Aorta (tissue), 5 donors: ENCODE data around the gene PKNOX1. TPM values are rescaled to one million over a fixed set of nuclear protein-coding genes. Genes with fewer than 3 reads are reported as not detected.
"Not testable (repeated sequence)": the region's sequence is repeated elsewhere in the genome, so short reads cannot be mapped to it uniquely, and the experiment has no call there.

Experiments used
- ATAC-seq: fragments of 200-7000 bp; cut with Tn5 transposase; one replicate; pipeline ENCODE4 v1.9.1; 2022; ENCODE audit warnings: moderate library complexity; ENCODE audit not compliant: low FRiP score
- DNase-seq, 2 donors: peaks; one replicate each; pipeline ENCODE4 v3.0.0-alpha.2; 2020
- H3K27ac ChIP-seq, 2 donors: one replicate each; pipeline ENCODE4 v1.5.1; 2013; ENCODE audit warnings: low read length in 2 of 2, mild to moderate bottlenecking in 2 of 2, moderate library complexity in 2 of 2, control low read depth in 1 of 2, inconsistent platforms in 1 of 2, low read depth in 1 of 2
- H3K27me3 ChIP-seq, 2 donors: one replicate each; pipeline ENCODE4 v1.6.1; 2013; ENCODE audit warnings: control low read depth in 1 of 2, low read length in 1 of 2, mild to moderate bottlenecking in 1 of 2, moderate library complexity in 1 of 2; ENCODE audit not compliant: insufficient read depth in 2 of 2, control insufficient read depth in 1 of 2
- H3K36me3 ChIP-seq, 2 donors: one replicate each; pipeline ENCODE4 v1.6.1; 2013; ENCODE audit warnings: control low read depth in 1 of 2, low read length in 1 of 2, mild to moderate bottlenecking in 1 of 2; ENCODE audit not compliant: insufficient read depth in 2 of 2, control insufficient read depth in 1 of 2
- H3K4me1 ChIP-seq, 2 donors: one replicate each; pipeline ENCODE4 v1.6.1; 2013; ENCODE audit warnings: low read length in 2 of 2, control low read depth in 1 of 2, mild to moderate bottlenecking in 1 of 2, moderate library complexity in 1 of 2; ENCODE audit not compliant: insufficient read depth in 2 of 2, control insufficient read depth in 1 of 2
- H3K4me3 ChIP-seq, 2 donors: one replicate each; pipeline ENCODE4 v1.5.1; 2013; ENCODE audit warnings: low read length in 2 of 2, control low read depth in 1 of 2, mild to moderate bottlenecking in 1 of 2
- H3K9me3 ChIP-seq: one replicate; pipeline ENCODE4 v1.6.1; 2013; ENCODE audit warnings: mild to moderate bottlenecking, low read length; ENCODE audit not compliant: control insufficient read depth
- WGBS, 2 donors: extraction: QIAGEN DNeasy Blood & Tissue Kit; methylation state at CpG; one replicate each; pipeline ENCODE4 v1.1.7; 2013; 5-methylcytosine and 5-hydroxymethylcytosine counted together
- intact Hi-C, 2 donors: fragments of 100-400 bp; cut with DNase I; formaldehyde crosslinking; loops; one replicate each; pipeline versions ENCODE4 v1.14.2 to v1.15.0; 2022
- polyA plus RNA-seq, 2 donors: library from polyadenylated mRNA; stranded (reverse); fragments of 200-250 nt; gene quantifications; one replicate each; pipeline ENCODE4 v1.2.3, GENCODE V29; 2013
- total RNA-seq, 2 donors: library from RNA; stranded (reverse); fragmentation: NEBNext Ultra II Directional; extraction: Animal tissue kit (Norgen Biotek cat#: 25700); gene quantifications; one replicate each; pipeline ENCODE4 v1.2.1, GENCODE V29; 2021
- donor health status: healthy with polysubstance abuse.
- donor health status: Bipolar disorder and iron deficiency.
- donor health status: DM: no; HTN: no; CAD: no.
- donor health status: DM: no; HTN: no; CAD: no.
- donor health status: DM: yes; HTN: yes; CAD: no.

Gene PKNOX1
- total and polyA plus RNA-seq, 4 donors, result 3.8 to 22.7 (median 12.3) TPM

- peaks cover 0 to 3% of the 10 kb centered on the region in 2 donors for H3K36me3 ChIP-seq
- no peak overlapping the region for H3K4me3 ChIP-seq
- no peak overlapping the region for H3K27ac ChIP-seq
- no peaks in the 10 kb centered on the region for H3K27me3 ChIP-seq
- DNase-seq (no peak), ATAC-seq (no peak)
- no peaks in the 10 kb centered on the region for H3K4me1 ChIP-seq
- intact Hi-C loops, result no loop called here
- H3K9me3 ChIP-seq, result no peaks in the 10 kb centered on the region
- WGBS, 2 donors, result 93 to 96% methylated on average over 13 of the region's 13 CpGs
Measured at GRCh38 chr21:43029785-43030184, 55.4 kb downstream of the PKNOX1 start.

GRCh38 chr21:43031121-43031619 is 56.8 kb downstream of the PKNOX1 start:
- peaks cover 0 to 3% of the 10 kb centered on the region in 2 donors for H3K36me3 ChIP-seq
- intact Hi-C loops, result no loop called here

GRCh38 chr21:43034101-43034500 is 59.7 kb downstream of the PKNOX1 start:
- Histone ChIP-seq H3K9me3 (no peaks in the 10 kb centered on the region), H3K4me1 (no peaks in the 10 kb centered on the region), H3K27ac (no peak overlapping the region), H3K4me3 (no peak overlapping the region), H3K36me3 (no peaks in the 10 kb centered on the region), H3K27me3 (no peaks in the 10 kb centered on the region)
- ATAC-seq, result no peak
- 96 to 97% methylated on average over 1 of the region's 1 CpG for WGBS, 2 donors
- no peak for DNase-seq
- intact Hi-C loops, result no loop called here

More at GRCh38 chr21:43031121-43031619, 56.8 kb downstream of the PKNOX1 start:
- H3K27ac ChIP-seq, result no peak overlapping the region
- H3K4me3 ChIP-seq, result no peak overlapping the region
- DNase-seq, result no peak
- 88% methylated on average over 12 of the region's 12 CpGs for whole genome bisulfite sequencing, 2 donors
- no peaks in the 10 kb centered on the region for H3K4me1 ChIP-seq
- ATAC-seq, result no peak
- H3K9me3 ChIP-seq, result no peaks in the 10 kb centered on the region
- H3K27me3 ChIP-seq, result no peaks in the 10 kb centered on the region

GRCh38 chr21:43034826-43035225 is 60.5 kb downstream of the PKNOX1 start:
- 82% methylated on average over 5 of the region's 5 CpGs for WGBS, 2 donors
- H3K27ac ChIP-seq, result no peak overlapping the region
- intact Hi-C loops, result no loop called here
- H3K36me3 ChIP-seq, result no peaks in the 10 kb centered on the region
- H3K27me3 ChIP-seq, result no peaks in the 10 kb centered on the region
- H3K4me1 ChIP-seq, result no peaks in the 10 kb centered on the region
- H3K4me3 ChIP-seq, result no peak overlapping the region
- DNase-seq (no peak), ATAC-seq (no peak)
- H3K9me3 ChIP-seq, result no peaks in the 10 kb centered on the region

GRCh38 chr21:43036889-43037288 is 62.5 kb downstream of the PKNOX1 start:
- H3K27me3 ChIP-seq, ATAC-seq, H3K9me3 ChIP-seq, H3K4me3 ChIP-seq, intact Hi-C loops, H3K4me1 ChIP-seq, H3K36me3 ChIP-seq, H3K27ac ChIP-seq: not testable (repeated sequence)
- 82 to 92% methylated on average over 9 to 11 of the region's 17 CpGs for WGBS, 2 donors
- peak in 1 of 2 donors; percentile 82 for DNase-seq

GRCh38 chr21:43037918-43038658 is 63.7 kb downstream of the PKNOX1 start:
- 81 to 86% methylated on average over 13 to 18 of the region's 19 CpGs for WGBS, 2 donors
- H3K4me3 ChIP-seq, DNase-seq, H3K27ac ChIP-seq, H3K36me3 ChIP-seq, H3K9me3 ChIP-seq, intact Hi-C loops, ATAC-seq, H3K4me1 ChIP-seq, H3K27me3 ChIP-seq: not testable (repeated sequence)

GRCh38 chr21:43038659-43039044 is 64.3 kb downstream of the PKNOX1 start:
- H3K4me3 ChIP-seq, H3K9me3 ChIP-seq, intact Hi-C loops, H3K27ac ChIP-seq, H3K36me3 ChIP-seq, ATAC-seq, H3K27me3 ChIP-seq, H3K4me1 ChIP-seq, DNase-seq: not testable (repeated sequence)
- WGBS, 2 donors, result 88 to 89% methylated on average over 6 to 8 of the region's 10 CpGs

DNA sequence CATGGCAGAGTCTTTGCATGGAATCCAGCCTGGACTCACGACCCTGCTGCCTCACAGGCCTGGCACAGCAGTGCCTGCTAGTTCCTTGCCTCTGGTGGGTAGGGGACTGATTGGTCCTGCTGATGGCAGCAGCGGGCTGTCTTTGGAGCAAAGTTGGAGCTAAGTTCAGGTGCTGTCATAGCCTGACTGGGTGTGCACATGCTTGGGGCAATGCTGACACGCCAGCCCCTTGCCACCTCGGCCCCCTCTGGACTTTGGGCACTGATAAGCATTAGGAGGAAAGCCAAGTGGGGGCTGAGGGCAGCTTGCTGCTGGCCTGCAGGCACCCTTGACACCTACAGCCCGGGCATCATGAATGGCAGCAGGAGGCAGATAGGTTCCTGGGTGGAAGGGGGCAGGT is 67.8 kb downstream of the PKNOX1 start:
- H3K9me3 ChIP-seq, ATAC-seq, intact Hi-C loops, H3K4me3 ChIP-seq, H3K36me3 ChIP-seq, H3K27me3 ChIP-seq, H3K27ac ChIP-seq, H3K4me1 ChIP-seq, DNase-seq: not testable (repeated sequence)
- 68 to 74% methylated on average over 5 of the region's 5 CpGs for WGBS, 2 donors

DNA sequence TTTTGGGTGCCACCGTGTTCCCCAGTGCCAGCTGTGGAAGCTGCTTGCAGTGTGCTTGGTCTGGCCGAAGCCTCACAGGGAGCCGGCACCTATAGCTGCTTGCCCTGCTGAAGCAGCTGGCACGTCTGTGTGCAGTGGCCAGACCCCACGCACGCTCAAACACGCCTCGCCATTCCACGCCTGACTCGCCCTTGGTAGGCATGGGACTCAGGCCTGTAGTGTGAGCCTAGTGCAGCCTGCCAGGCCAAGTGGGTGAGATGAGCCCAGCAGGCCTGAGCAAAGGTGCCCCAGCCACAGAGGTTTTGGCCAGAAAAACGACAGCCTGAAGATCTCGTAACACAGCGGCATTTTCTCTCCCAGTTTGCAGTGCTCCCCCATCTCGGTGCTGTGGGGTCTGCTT is 68.9 kb downstream of the PKNOX1 start:
- H3K36me3 ChIP-seq, H3K4me3 ChIP-seq, H3K27me3 ChIP-seq, DNase-seq, ATAC-seq, intact Hi-C loops, H3K27ac ChIP-seq, H3K4me1 ChIP-seq, H3K9me3 ChIP-seq: not testable (repeated sequence)
- WGBS, 2 donors, result 96% methylated on average over 6 to 10 of the region's 14 CpGs
